Stimulated activated naive CD8-positive, alpha-beta T cell treated with anti-CD3 and anti-CD28 coated beads, Interleukin-15, Interleukin-2, amounts not matched to agents 100 ng/mL and 50 ng/mL, for 24 hours (primary cell): ENCODE results near the gene KREMEN1.

Experiments used
- H3K27ac Mint-ChIP-seq: one replicate; pipeline ENCODE4 v1.8.0; 2021; ENCODE audit warnings: mild to moderate bottlenecking, mixed read lengths
- H3K27me3 Mint-ChIP-seq: one replicate; pipeline ENCODE4 v1.8.0; 2021; ENCODE audit warnings: mixed read lengths
- H3K36me3 Mint-ChIP-seq: one replicate; pipeline ENCODE4 v1.8.0; 2021; ENCODE audit warnings: low read depth, mixed read lengths
- H3K4me1 Mint-ChIP-seq: one replicate; pipeline ENCODE4 v1.8.0; 2021; ENCODE audit warnings: low read depth, mixed read lengths
- H3K4me3 Mint-ChIP-seq: one replicate; pipeline ENCODE4 v1.8.0; 2021; ENCODE audit warnings: mild to moderate bottlenecking, mixed read lengths
- H3K9me3 Mint-ChIP-seq: one replicate; pipeline ENCODE4 v1.8.0; 2021; ENCODE audit warnings: mixed read lengths

KREMEN1 gene

DNA sequence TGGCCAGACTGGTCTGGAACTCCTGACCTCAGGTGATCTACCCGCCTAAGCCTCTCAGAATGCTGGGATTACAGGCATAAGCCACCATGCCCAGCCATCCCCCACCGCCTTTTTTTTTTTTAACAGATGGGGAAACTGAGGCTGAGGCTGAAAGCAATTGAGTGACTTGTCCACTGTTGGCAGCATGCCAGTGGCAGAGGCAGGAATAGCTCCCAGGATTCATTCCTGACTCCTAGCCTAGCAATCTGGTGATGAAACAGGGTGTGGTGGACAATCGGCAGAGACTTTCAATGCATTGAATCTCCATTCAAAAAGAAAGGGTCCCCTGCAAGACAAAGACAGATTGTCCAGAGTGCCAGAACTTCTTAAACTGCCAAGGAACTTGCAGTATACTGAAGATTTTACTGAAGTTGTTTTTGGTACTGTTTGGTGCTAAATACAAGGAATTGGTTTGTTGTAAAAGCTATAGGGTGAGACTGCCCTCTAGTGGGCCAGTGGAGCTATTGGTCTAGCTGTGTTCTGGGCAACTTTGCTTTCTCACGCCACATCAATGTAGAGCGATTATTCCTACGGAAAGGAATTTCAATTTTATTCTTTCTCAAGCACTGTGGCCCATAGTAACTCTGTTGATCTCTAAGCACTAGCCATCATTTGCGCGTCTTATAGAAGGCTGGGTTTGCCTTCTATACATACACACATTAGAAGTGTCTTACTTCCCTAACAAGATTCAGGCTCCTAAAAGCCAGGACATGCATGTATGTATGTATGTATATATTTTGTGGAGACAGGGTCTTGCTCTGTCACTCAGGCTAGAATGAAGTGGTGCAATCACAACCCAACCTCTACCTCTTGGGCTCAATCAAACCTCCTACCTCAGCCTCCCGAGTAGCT, 32.2 kb upstream of the KREMEN1 start:
- no peak overlapping the region for H3K4me3 Mint-ChIP-seq
- no peak overlapping the region for H3K27ac Mint-ChIP-seq
- no peaks in the 10 kb centered on the region for H3K9me3 Mint-ChIP-seq
- H3K4me1 Mint-ChIP-seq, result no peaks in the 10 kb centered on the region
- no peaks in the 10 kb centered on the region for H3K36me3 Mint-ChIP-seq
- H3K27me3 Mint-ChIP-seq, result peaks cover 6% of the 10 kb centered on the region

- no peaks in the 10 kb centered on the region for H3K4me1 Mint-ChIP-seq
- H3K27me3 Mint-ChIP-seq, result peaks cover 6% of the 10 kb centered on the region
- H3K36me3 Mint-ChIP-seq, result no peaks in the 10 kb centered on the region
- no peak overlapping the region for H3K27ac Mint-ChIP-seq
- no peak overlapping the region for H3K4me3 Mint-ChIP-seq
- no peaks in the 10 kb centered on the region for H3K9me3 Mint-ChIP-seq
These were observed 31.4 kb upstream of the KREMEN1 start for GRCh38 chr22:29041408-29041807.

GRCh38 chr22:29043906-29044575, 28.8 kb upstream of the KREMEN1 start:
- H3K4me3 Mint-ChIP-seq, result no peak overlapping the region
- peaks cover 6% of the 10 kb centered on the region for H3K27me3 Mint-ChIP-seq
- no peak overlapping the region for H3K27ac Mint-ChIP-seq
- no peaks in the 10 kb centered on the region for H3K36me3 Mint-ChIP-seq
- H3K4me1 Mint-ChIP-seq, result no peaks in the 10 kb centered on the region
- no peaks in the 10 kb centered on the region for H3K9me3 Mint-ChIP-seq

DNA sequence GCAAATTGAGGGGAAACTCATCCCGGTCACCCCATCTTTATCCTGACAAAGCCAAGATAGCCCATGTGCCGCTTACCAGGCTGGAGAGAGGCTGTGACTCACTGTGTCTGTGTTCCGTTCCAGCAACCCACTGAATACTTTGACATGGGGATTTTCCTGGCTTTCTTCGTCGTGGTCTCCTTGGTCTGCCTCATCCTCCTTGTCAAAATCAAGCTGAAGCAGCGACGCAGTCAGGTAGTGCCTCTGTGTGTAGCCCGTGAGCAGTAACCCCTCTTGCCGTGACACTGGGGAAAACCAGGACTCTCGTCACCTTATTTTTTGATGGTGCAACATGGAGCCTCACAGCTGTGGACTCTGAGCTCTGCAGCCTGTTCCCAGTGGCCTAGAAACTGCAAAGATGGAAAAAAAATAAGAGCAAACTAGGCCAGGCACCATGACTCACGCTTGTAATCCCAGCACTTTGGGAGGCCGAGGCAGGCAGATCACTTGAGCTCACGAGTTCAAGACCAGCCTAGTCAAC, 28.1 kb upstream of the KREMEN1 start:
- Mint-ChIP-seq H3K4me1 (no peaks in the 10 kb centered on the region), H3K27ac (no peak overlapping the region), H3K36me3 (no peaks in the 10 kb centered on the region), H3K4me3 (no peak overlapping the region), H3K27me3 (peaks cover 6% of the 10 kb centered on the region), H3K9me3 (no peaks in the 10 kb centered on the region)

DNA sequence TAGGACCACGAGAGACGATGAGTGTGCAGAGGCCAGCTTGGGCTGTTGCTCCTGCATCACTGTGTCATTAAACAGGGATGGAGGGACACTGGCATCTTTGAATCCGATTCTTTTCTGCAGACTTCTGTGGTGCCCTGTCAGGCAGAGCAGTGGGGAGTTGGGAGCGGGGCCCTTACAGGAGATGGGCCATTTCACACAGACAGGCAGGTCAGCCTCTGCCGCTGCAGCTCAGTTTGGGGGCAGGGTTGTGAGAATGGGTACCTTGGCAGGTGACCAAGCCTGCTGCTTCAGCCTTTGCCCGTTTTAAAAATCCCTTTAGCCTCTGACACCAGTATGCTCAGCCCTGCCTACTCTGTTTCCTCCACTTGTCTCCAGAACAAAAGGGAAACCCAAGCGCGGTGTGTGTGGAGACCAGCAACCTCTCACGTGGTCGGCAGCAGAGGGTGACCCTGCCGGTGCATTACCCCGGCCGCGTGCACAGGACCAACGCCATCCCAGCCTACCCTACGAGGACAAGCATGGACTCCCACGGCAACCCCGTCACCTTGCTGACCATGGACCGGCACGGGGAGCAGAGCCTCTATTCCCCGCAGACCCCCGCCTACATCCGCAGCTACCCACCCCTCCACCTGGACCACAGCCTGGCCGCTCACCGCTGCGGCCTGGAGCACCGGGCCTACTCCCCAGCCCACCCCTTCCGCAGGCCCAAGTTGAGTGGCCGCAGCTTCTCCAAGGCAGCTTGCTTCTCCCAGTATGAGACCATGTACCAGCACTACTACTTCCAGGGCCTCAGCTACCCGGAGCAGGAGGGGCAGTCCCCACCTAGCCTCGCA, 23.8 kb upstream of the KREMEN1 start:
- Mint-ChIP-seq H3K27me3 (no peaks in the 10 kb centered on the region), H3K4me1 (no peaks in the 10 kb centered on the region), H3K36me3 (no peaks in the 10 kb centered on the region), H3K27ac (no peak overlapping the region), H3K9me3 (no peaks in the 10 kb centered on the region), H3K4me3 (no peak overlapping the region)

DNA sequence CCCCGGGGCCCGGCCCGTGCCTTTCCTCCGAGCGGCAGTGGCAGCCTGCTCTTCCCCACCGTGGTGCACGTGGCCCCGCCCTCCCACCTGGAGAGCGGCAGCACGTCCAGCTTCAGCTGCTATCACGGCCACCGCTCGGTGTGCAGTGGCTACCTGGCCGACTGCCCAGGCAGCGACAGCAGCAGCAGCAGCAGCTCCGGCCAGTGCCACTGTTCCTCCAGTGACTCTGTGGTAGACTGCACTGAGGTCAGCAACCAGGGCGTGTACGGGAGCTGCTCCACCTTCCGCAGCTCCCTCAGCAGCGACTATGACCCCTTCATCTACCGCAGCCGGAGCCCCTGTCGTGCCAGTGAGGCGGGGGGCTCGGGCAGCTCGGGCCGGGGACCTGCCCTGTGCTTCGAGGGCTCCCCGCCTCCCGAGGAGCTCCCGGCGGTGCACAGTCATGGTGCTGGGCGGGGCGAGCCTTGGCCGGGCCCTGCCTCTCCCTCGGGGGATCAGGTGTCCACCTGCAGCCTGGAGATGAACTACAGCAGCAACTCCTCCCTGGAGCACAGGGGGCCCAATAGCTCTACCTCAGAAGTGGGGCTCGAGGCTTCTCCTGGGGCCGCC, 23.1 kb upstream of the KREMEN1 start:
- Mint-ChIP-seq H3K4me3 (no peak overlapping the region), H3K36me3 (no peaks in the 10 kb centered on the region), H3K9me3 (no peaks in the 10 kb centered on the region), H3K27ac (no peak overlapping the region), H3K4me1 (no peaks in the 10 kb centered on the region), H3K27me3 (no peaks in the 10 kb centered on the region)

- no peaks in the 10 kb centered on the region for H3K27me3 Mint-ChIP-seq
- no peak overlapping the region for H3K4me3 Mint-ChIP-seq
These were observed 22.4 kb upstream of the KREMEN1 start for GRCh38 chr22:29050457-29050856.

GRCh38 chr22:29053048-29053702, 19.7 kb upstream of the KREMEN1 start:
- Mint-ChIP-seq H3K36me3 (no peaks in the 10 kb centered on the region), H3K4me3 (no peak overlapping the region), H3K9me3 (no peaks in the 10 kb centered on the region), H3K27ac (no peak overlapping the region), H3K27me3 (no peaks in the 10 kb centered on the region), H3K4me1 (no peaks in the 10 kb centered on the region)

More at GRCh38 chr22:29050457-29050856, 22.4 kb upstream of the KREMEN1 start:
- Mint-ChIP-seq H3K9me3 (no peaks in the 10 kb centered on the region), H3K27ac (no peak overlapping the region), H3K36me3 (no peaks in the 10 kb centered on the region), H3K4me1 (no peaks in the 10 kb centered on the region)

- no peak overlapping the region for H3K27ac Mint-ChIP-seq
- no peak overlapping the region for H3K4me3 Mint-ChIP-seq
These were observed 18.5 kb upstream of the KREMEN1 start for GRCh38 chr22:29054251-29054767.

DNA sequence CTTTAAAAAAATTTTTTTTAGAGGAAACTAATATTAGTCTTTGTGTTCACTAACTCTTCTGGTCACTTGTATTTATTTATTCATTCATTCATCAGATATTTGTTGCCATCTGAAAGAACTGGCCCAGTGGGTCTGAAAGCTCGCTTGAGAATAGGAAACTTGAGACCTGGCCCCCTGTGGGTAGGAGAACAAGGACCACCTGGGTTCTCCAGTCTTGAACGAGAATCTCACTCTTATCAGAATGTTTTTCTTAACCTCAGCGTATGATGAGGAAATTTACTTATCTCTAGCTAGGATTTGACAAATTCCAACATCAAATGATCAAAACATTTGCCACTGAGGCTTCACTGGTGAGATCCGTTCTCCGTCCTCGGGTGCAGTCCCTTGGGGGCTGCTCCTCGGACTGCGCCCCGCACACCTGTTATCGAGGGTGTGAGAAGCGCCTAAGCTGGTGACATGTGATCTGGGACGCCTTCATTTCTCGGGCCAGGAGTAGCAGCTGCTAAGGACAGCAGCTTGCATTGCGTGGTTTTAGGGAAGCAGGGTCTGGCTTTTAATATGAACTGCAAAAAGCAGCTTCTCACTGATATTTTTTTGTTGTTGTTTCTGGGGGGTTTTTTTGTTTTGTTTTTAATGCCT, 17.5 kb upstream of the KREMEN1 start:
- no peak overlapping the region for H3K27ac Mint-ChIP-seq
- no peak overlapping the region for H3K4me3 Mint-ChIP-seq
- H3K9me3 Mint-ChIP-seq, result no peaks in the 10 kb centered on the region
- H3K4me1 Mint-ChIP-seq, result no peaks in the 10 kb centered on the region
- no peaks in the 10 kb centered on the region for H3K36me3 Mint-ChIP-seq
- H3K27me3 Mint-ChIP-seq, result peaks cover 11% of the 10 kb centered on the region

More at GRCh38 chr22:29054251-29054767, 18.5 kb upstream of the KREMEN1 start:
- H3K4me1 Mint-ChIP-seq, result no peaks in the 10 kb centered on the region
- peaks cover 4% of the 10 kb centered on the region for H3K27me3 Mint-ChIP-seq
- H3K36me3 Mint-ChIP-seq, result no peaks in the 10 kb centered on the region
- H3K9me3 Mint-ChIP-seq, result no peaks in the 10 kb centered on the region

- H3K27ac Mint-ChIP-seq, result no peak overlapping the region
- H3K4me1 Mint-ChIP-seq, result no peaks in the 10 kb centered on the region
- peaks cover 23% of the 10 kb centered on the region for H3K27me3 Mint-ChIP-seq
- H3K4me3 Mint-ChIP-seq, result no peak overlapping the region
- H3K9me3 Mint-ChIP-seq, result no peaks in the 10 kb centered on the region
- no peaks in the 10 kb centered on the region for H3K36me3 Mint-ChIP-seq
These were observed 16.4 kb upstream of the KREMEN1 start for GRCh38 chr22:29056472-29056871.

DNA sequence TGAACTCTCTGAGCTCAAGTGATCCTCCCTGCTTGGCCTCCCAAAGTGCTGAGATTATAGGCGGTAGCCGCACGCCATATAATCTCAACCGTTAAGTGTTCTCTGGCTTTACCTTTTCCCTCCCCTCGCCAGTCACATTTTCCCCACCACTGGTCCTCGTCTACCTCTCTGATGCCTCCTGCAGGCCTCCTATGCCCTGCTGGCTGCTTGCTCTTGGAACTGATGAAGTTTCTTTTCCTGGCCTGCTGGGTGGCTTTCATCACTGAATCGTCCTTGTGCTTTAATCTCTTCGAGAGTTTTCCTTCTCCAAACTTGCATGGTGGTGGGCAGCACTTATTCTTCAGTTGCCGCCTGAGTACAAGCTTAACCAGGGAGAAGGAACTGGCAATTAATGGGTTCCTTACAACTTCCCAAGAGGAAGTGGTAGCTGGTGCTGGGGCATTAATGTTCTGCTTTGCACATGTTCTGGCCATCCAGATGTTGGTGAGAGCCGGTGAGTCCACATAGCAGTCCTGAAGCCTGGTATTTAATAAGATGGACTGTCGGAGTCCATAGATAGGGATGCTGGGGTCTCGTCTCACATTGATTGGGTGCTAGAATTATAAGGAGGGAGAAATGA, 12.5 kb upstream of the KREMEN1 start:
- H3K36me3 Mint-ChIP-seq, result no peaks in the 10 kb centered on the region
- H3K4me1 Mint-ChIP-seq, result no peaks in the 10 kb centered on the region
- no peaks in the 10 kb centered on the region for H3K9me3 Mint-ChIP-seq
- H3K27me3 Mint-ChIP-seq, result peaks cover 43% of the 10 kb centered on the region
- no peak overlapping the region for H3K4me3 Mint-ChIP-seq
- no peak overlapping the region for H3K27ac Mint-ChIP-seq

- Mint-ChIP-seq H3K4me3 (no peak overlapping the region), H3K4me1 (peaks cover 3% of the 10 kb centered on the region), H3K9me3 (no peaks in the 10 kb centered on the region), H3K27ac (no peak overlapping the region), H3K27me3 (peaks cover 47% of the 10 kb centered on the region), H3K36me3 (no peaks in the 10 kb centered on the region)
These were observed 11.9 kb upstream of the KREMEN1 start for GRCh38 chr22:29060931-29061330.
